HFF-Myc (cell line): ENCODE results near the gene PPP1R16B.

Experiments used
- DNase-seq: peaks from one replicate; pipeline ENCODE4 v3.0.0-alpha.2; 2011; ENCODE audit warnings: low read depth; ENCODE audit errors: extremely low read depth
- H3K4me3 ChIP-seq: replicated peaks from 2 replicates; pipeline ENCODE4 v1.5.1; 2011; ENCODE audit warnings: low read depth, mild to moderate bottlenecking, control low read depth, low read length
- TF ChIP-seq, protein P1 (sequence below): IDR thresholded peaks from 2 replicates; pipeline ENCODE4 v1.5.1; 2012; ENCODE audit warnings: mild to moderate bottlenecking, low read depth, low read length, control low read depth; ENCODE audit errors: missing control alignments

PPP1R16B gene

GRCh38 chr20:38930242-38930569 is 124.7 kb downstream of the PPP1R16B start:
- no peak for DNase-seq
- TF ChIP-seq, protein P1, sequence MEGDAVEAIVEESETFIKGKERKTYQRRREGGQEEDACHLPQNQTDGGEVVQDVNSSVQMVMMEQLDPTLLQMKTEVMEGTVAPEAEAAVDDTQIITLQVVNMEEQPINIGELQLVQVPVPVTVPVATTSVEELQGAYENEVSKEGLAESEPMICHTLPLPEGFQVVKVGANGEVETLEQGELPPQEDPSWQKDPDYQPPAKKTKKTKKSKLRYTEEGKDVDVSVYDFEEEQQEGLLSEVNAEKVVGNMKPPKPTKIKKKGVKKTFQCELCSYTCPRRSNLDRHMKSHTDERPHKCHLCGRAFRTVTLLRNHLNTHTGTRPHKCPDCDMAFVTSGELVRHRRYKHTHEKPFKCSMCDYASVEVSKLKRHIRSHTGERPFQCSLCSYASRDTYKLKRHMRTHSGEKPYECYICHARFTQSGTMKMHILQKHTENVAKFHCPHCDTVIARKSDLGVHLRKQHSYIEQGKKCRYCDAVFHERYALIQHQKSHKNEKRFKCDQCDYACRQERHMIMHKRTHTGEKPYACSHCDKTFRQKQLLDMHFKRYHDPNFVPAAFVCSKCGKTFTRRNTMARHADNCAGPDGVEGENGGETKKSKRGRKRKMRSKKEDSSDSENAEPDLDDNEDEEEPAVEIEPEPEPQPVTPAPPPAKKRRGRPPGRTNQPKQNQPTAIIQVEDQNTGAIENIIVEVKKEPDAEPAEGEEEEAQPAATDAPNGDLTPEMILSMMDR, result no peak
- H3K4me3 ChIP-seq, result no peak overlapping the region

- TF ChIP-seq, protein P1, result no peak
- H3K4me3 ChIP-seq, result no peak overlapping the region
- DNase-seq, result no peak
Measured at GRCh38 chr20:38931984-38932383, 126.5 kb downstream of the PPP1R16B start.

GRCh38 chr20:38932457-38933120 is 127.1 kb downstream of the PPP1R16B start:
- TF ChIP-seq, protein P1, result no peak
- H3K4me3 ChIP-seq, result no peak overlapping the region
- DNase-seq, result no peak

DNA sequence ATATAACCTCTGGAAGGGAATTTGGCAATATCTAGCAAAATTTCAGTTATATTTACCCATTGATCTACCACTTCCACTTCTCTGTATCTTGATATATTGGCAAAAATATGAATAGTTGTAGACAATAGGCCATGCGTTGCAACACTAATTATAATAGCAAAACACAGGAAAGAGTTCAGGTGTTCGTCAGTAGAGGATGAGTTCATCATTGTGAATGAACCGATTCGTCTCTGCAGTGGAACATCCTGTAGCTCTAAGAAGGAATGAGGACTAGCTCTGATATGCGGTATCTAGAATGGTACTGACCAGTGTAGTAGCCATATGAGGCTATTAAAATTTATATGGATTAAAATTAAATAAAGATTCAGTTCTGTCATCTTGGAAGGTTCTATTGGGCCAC is 129.0 kb downstream of the PPP1R16B start:
- H3K4me3 ChIP-seq, result no peak overlapping the region
- DNase-seq, result no peak
- TF ChIP-seq, protein P1, result no peak

DNA sequence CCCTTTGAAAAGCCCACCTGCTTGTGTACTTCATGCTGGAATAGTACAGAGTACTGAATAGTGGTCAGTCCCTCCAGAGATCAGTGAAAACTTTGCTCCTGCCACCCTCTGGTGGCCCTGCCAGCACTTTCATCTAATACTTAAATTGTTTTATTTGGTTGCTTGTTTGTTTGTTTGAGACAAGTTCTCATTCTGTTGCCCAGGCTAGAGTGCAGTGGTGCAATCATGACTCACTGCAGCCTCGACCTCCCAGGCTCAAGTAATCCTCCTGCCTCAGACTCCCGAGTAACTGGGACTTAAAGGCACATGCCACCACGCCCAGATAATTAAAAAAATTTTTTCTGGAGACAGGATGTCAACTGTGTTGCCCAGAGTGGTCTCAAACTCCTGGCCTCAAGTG is 129.8 kb downstream of the PPP1R16B start:
- no peak overlapping the region for H3K4me3 ChIP-seq
- no peak for DNase-seq
- TF ChIP-seq, protein P1, result peak; percentile 20

DNA sequence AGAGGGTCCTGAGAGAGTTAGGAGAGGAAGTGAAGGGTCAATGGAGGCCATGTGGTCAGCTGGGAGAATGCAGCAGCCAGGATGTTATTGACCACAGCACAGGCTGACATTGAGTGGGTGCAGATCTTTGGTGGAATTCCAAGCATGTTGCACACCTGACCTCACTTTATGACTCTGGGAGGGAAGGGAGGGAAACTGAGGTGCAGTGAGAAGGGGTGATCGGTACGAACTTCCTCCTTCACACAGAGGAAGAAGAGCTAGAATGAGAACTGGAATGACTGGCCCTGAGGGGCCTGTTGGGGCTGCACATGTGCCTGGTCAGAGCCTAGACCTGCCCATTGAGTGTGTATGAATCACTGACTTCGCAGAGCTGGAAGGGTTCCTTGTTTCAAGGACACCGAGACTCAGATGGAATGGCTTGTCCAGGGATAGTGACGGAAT is 130.5 kb downstream of the PPP1R16B start:
- TF ChIP-seq, protein P1, result no peak

DNA sequence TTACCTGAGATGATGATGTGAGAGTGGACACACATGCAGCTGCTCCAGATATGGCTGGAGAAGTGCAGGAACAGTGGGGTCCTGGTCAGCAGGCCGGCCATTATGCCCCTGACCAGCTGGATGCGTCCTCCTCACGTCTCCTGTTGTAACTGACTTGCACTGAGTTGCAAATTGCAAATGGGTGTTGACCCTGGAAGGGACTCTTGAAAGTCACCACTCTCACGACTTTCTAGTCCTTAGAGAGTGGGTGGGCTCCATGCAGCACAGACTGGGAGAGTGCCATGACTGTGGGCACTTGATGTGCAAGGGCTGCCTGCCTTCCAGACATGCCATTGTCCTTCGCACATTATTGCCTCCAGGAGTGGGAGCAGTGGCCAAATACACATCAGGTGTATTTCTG is 131.5 kb downstream of the PPP1R16B start:
- no peak overlapping the region for H3K4me3 ChIP-seq
- no peak for DNase-seq
- TF ChIP-seq, protein P1, result no peak

More for the DNA sequence above, 130.5 kb downstream of the PPP1R16B start:
- H3K4me3 ChIP-seq, result no peak overlapping the region
- no peak for DNase-seq
